SU-DHL-6 (cell line): ENCODE results near the gene MBD4.
"Not testable (repeated sequence)": the region's sequence is repeated elsewhere in the genome, so short reads cannot be mapped to it uniquely, and the experiment has no call there.

Source experiments
- EZH2phosphoT487 ChIP-seq: fragments of 200-600 bp; sonication (generic), shearing (Covaris generic); conservative IDR thresholded peaks from 2 replicates; pipeline ENCODE4 v1.6.1; 2018; ENCODE audit warnings: mild to moderate bottlenecking, antibody characterized with exemption, low read length, moderate library complexity, mixed read lengths
- TF ChIP-seq, protein P1 (sequence below): fragments of 200-600 bp; sonication (generic); IDR thresholded peaks from one replicate; pipeline ENCODE4 v1.5.1; 2017; ENCODE audit warnings: antibody characterized with exemption, mild to moderate bottlenecking, low read length, moderate library complexity; ENCODE audit not compliant: insufficient read depth, poor library complexity, severe bottlenecking

DNA sequence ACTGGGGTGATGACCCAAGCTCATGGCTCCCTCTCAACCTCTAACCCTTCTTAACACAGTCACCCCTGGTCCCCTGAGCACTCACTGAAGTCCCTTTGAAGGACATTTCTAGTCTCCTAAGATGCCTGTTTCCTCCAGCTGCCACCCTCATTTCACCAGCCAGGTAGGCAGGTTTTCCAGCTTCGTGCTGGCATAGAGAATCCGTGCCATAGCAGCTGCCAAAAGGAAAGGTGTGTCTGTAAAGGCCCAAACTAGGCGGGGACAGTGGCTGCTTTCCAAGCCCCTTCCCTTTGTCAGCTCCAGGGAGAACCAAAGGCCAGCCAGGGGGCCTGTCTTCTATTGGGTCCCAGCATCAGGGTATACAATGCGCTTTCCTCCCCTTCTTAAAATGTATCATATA, 48.2 kb downstream of the MBD4 start:
- TF ChIP-seq, protein P1, sequence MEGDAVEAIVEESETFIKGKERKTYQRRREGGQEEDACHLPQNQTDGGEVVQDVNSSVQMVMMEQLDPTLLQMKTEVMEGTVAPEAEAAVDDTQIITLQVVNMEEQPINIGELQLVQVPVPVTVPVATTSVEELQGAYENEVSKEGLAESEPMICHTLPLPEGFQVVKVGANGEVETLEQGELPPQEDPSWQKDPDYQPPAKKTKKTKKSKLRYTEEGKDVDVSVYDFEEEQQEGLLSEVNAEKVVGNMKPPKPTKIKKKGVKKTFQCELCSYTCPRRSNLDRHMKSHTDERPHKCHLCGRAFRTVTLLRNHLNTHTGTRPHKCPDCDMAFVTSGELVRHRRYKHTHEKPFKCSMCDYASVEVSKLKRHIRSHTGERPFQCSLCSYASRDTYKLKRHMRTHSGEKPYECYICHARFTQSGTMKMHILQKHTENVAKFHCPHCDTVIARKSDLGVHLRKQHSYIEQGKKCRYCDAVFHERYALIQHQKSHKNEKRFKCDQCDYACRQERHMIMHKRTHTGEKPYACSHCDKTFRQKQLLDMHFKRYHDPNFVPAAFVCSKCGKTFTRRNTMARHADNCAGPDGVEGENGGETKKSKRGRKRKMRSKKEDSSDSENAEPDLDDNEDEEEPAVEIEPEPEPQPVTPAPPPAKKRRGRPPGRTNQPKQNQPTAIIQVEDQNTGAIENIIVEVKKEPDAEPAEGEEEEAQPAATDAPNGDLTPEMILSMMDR = not testable (repeated sequence)
- TF ChIP-seq EZH2phosphoT487 = not testable (repeated sequence)
